ENCODE results near the gene TCF19.
"Not testable (repeated sequence)": the region's sequence is repeated elsewhere in the genome, so short reads cannot be mapped to it uniquely, and the experiment has no call there.

The TCF19 gene

GRCh38 chr6:31183859-31184258 is 25.5 kb downstream of the TCF19 start:
- DNase-seq: not testable (repeated sequence)

- not testable (repeated sequence) for DNase-seq
Observed at GRCh38 chr6:31185695-31186051, 27.3 kb downstream of the TCF19 start.

DNA sequence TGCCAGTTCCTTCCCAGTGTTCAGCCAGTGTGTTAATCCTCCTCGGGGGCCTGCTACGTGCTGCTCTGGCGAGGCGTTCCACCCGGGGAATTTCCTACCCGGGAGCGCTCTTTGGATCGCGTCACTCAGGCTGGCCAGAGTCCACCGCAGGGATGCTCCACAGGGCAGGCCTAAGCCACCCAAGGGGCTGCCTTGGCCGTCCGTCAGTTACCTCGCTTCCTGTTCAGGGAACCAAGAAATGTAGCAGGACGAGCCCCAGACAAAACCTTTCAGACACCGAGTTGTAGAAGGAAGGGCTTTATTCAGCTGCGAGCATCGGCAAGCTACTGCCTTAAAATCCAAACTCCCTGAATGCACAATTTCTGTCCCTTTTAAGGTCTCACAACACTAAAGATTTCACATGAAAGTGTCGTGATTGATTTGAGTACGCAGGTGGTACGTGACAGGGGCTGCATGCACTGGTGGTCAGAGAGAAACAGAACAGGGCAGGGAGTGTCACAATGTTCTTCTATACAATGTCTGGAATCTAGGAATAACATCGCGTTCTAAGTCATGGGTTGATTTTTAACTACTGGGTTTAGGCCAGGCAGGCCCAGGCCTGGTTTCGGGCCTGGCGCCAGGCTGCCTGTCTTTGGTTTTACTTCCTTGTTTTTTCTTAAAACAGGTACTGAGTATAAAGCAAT is 27.8 kb downstream of the TCF19 start:
- no peak for DNase-seq

GRCh38 chr6:31187780-31188194 is 29.4 kb downstream of the TCF19 start:
- no peak for DNase-seq

DNA sequence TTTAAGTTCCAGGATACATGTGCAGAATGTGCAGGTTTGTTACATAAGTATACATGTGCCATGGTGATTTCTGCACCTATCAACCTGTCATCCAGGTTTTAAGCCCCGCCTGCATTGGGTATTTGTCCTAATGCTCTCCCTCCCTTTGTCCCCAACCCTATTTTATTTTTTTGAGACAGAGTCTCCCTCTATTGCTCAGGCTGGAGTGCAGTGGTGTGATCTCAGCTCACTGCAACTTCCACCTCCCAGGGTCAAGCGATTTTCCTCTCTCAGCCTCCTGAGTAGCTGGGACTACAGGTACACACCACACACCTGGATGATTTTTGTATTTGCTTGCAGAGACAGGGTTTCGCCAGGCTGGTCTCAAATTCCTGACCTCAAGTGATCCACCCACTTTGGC is 30.8 kb downstream of the TCF19 start:
- not testable (repeated sequence) for DNase-seq

DNA sequence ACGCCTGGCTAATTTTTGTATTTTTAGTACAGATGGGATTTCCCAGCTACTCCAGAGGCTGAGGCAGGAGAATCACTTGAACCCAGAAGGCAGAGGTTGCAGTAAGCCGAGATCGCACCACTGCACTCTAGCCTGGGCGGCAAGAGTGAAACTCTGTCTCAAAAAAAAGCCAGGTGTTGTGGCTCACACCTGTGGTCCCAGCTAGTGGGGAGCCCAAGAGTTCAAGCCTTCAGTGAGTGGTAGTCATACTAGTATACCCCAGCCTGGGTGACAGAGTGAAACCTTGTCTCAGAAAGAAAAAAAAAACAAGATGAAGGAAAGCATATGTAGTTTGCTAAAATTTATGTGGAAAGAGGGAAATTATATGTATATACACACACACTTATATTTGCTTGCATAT is 32.1 kb downstream of the TCF19 start:
- no peak for DNase-seq

DNA sequence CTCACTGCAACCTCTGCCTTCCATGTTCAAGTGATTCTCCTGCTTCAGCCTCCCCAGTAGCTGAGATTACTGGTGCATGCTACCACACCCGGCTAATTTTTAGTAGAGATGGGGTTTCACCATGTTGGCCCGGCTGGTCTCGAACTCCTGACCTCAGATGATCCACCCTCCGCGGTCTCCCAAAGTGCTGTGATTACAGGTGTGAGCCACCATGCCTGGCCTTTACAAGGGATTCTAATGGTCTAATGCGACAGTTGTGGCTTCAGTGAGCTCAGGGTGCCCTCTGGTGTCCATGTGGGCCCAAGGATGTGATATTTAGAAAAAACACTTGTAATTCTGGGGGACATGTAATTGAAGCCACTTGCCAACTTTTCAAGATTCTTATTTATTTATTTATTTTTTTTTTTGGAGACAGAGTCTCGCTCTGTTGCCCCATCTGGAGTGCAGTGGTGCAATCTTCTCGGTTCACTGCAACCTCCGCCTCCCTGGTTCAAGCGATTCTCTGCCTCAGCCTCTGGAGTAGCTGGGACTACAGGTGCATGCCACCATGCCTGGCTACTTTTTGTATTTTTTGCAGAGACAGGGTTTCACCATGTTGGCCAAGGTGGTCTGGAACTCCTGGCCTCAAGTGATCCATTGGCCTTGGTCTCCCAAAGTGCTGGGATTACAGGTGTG is 34.2 kb downstream of the TCF19 start:
- peak; percentile 76 for DNase-seq

DNA sequence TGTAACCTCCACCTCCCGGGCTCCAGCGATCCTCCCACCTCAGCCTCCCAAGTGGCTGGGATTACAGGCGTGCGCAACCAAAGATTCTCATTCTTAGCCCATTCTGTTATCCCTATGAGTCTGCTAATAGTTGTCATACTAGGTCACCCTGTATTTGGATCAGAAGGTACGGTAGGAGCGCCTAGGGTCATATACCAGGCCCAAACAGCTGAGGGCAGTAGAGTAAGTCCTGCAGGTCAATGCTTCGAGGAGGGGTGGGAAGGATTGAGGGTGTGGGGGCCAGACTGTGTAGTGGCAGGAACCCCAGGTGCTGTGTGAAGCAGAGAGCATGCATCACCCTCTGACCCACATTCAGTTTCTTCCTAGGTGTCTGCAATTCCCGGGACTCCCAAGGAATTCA is 34.8 kb downstream of the TCF19 start:
- DNase-seq: no peak

- no peak for DNase-seq
Observed at GRCh38 chr6:31194061-31194834, 35.9 kb downstream of the TCF19 start.

- not testable (repeated sequence) for DNase-seq
Observed at GRCh38 chr6:31195308-31195979, 37.1 kb downstream of the TCF19 start.

GRCh38 chr6:31196251-31197022 is 38.0 kb downstream of the TCF19 start:
- peak; percentile 37 for DNase-seq

- peak; percentile 98 for DNase-seq
Observed at GRCh38 chr6:31197559-31198305, 39.3 kb downstream of the TCF19 start.

- DNase-seq: not testable (repeated sequence)
Observed at GRCh38 chr6:31199105-31199452, 40.7 kb downstream of the TCF19 start.

GRCh38 chr6:31202259-31203166 is 44.1 kb downstream of the TCF19 start:
- DNase-seq: no peak

GRCh38 chr6:31203345-31203979 is 45.1 kb downstream of the TCF19 start:
- peak; percentile 72 for DNase-seq

- DNase-seq: no peak
Observed at GRCh38 chr6:31204751-31205145, 46.4 kb downstream of the TCF19 start.

DNA sequence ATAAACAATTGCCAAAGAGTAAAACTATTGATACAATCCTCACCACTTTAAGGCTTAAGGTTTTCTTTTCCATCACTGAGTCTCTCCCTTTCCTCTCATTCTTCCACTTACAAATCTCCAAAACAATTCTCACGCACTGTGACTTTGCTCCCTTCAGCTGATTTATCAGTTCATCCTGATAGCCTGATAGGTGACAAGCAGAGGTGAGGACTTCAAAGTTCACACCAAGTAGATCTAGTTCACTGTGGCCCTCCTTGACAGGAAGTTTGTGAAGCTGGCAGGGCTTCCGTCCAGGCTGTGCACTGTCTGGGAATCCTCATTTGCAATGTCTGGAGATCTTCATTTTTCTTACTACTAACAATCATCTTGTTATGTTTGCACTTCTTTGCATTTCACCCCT is 47.2 kb downstream of the TCF19 start:
- DNase-seq: no peak

GRCh38 chr6:31208506-31208905 is 50.1 kb downstream of the TCF19 start:
- no peak for DNase-seq

DNA sequence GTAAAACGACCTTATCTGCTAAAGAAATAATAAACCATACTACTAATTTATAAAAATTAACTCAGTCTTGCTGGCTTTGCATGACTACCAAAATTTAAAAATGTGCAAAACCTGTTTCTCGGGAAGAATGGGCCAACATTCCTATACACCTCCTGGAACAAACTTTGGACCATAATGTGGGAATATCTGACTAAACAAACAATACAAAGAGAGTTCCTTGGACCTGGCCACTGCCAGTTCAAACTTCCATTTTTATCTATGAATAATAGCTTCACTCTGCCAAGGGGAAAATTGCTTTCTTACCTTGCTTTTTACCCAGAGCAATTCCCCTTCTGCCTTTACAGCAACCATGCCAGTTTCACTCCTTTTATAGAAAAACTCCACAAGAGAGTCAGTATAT is 50.7 kb downstream of the TCF19 start:
- no peak for DNase-seq

GRCh38 chr6:31210123-31210522 is 51.7 kb downstream of the TCF19 start:
- DNase-seq: no peak
